Right lobe of liver (tissue), 6 donors: ENCODE results near the gene ASPHD2. TPM values are rescaled to one million over a fixed set of nuclear protein-coding genes. Genes with fewer than 3 reads are reported as not detected.

Experiments
- ATAC-seq, 4 donors: fragments of 200-7000 bp; cut with Tn5 transposase; one replicate each; pipeline ENCODE4 v1.9.1; 2020; ENCODE audit warnings: mild to moderate bottlenecking in 4 of 4, moderate library complexity in 4 of 4
- DNase-seq, 3 donors: peaks; one replicate each; pipeline ENCODE4 v3.0.0-alpha.2; 2020
- H3K27ac ChIP-seq, 3 donors: fragments of 200-600 bp; one replicate each; pipeline ENCODE4 v1.8.0; 2022
- H3K27me3 ChIP-seq, 2 donors: fragments of 200-600 bp; one replicate each; pipeline ENCODE4 v1.8.0; 2022
- H3K36me3 ChIP-seq, 4 donors: fragments of 200-600 bp; sonication (generic) in 1 of 4; one replicate each; pipeline versions ENCODE4 v1.5.1 to v1.8.0; 2017 to 2022; ENCODE audit warnings: control low read depth in 1 of 4
- H3K4me1 ChIP-seq, 4 donors: fragments of 200-600 bp; sonication (generic) in 1 of 4; one replicate each; pipeline versions ENCODE4 v1.5.1 to v1.8.0; 2017 to 2022; ENCODE audit warnings: control low read depth in 1 of 4
- H3K4me3 ChIP-seq, 3 donors: fragments of 200-600 bp; one replicate each; pipeline ENCODE4 v1.8.0; 2022
- H3K9me3 ChIP-seq, 4 donors: fragments of 200-600 bp; sonication (generic) in 1 of 4; one replicate each; pipeline versions ENCODE4 v1.5.1 to v1.8.0; 2017 to 2022; ENCODE audit warnings: control low read depth in 1 of 4
- CTCF ChIP-seq, 4 donors: fragments of 200-600 bp in 3 of 4; fragments of 450-650 bp in 1 of 4; IDR thresholded peaks; one replicate each; pipeline versions ENCODE4 v1.5.1 to v1.8.0; 2016 to 2022; ENCODE audit warnings: antibody characterized with exemption in 4 of 4, mild to moderate bottlenecking in 2 of 4
- POLR2A ChIP-seq: fragments of 450-650 bp; IDR thresholded peaks from one replicate; pipeline ENCODE4 v1.6.1; 2017; ENCODE audit warnings: antibody characterized with exemption, mild to moderate bottlenecking
- WGBS: methylation state at CpG from one replicate; pipeline ENCODE4 v1.1.6; 2018; ENCODE audit warnings: low coverage, low lambda C conversion rate; ENCODE audit not compliant: insufficient coverage; ENCODE audit errors: missing lambda C conversion rate; 5-methylcytosine and 5-hydroxymethylcytosine counted together
- intact Hi-C, 2 donors: fragments of 100-400 bp; cut with DNase I; formaldehyde crosslinking; loops; one replicate each; pipeline versions ENCODE4 v1.11.2 to v1.14.1; 2022
- total RNA-seq, 6 experiments: library from RNA; depleted of rRNA in 2 of 6; stranded (reverse); fragments of >200 nt in 2 of 6; fragmentation: NEBNext Ultra II Directional in 3 of 6; extraction: Animal tissue kit (Norgen Biotek cat#: 25700) in 3 of 6; gene quantifications; one replicate each; pipeline versions ENCODE4 v1.1.0 to v1.2.4, GENCODE V29; 2016 to 2023
- donor health status: DM: no; HTN: yes; CAD: no.
- donor health status: DM: no; HTN: no; CAD: no.
- donor health status: DM: no; HTN: no; CAD: no.
- donor health status: DM: no; HTN: yes; CAD: no.
- donor health status: DM: no; HTN: yes; CAD: no.

The ASPHD2 gene
- total RNA-seq, 6 experiments from 2014 or later = 0.07 to 0.38 (median 0.12) TPM; not detected in 3

GRCh38 chr22:26481112-26481693 lies 52.1 kb downstream of the ASPHD2 start:
- peaks cover 0 to 18% (median 3%) of the 10 kb centered on the region in 4 donors for H3K36me3 ChIP-seq
- WGBS = 76% methylated on average over 5 of the region's 6 CpGs
- DNase-seq (no peak), ATAC-seq (no peak)
- no peak overlapping the region for H3K4me3 ChIP-seq
- no peak for TF ChIP-seq CTCF (IDR thresholded peaks at IDR 0.05)
- no peak for TF ChIP-seq POLR2A
- intact Hi-C loops = no loop called here
- no peaks in the 10 kb centered on the region for H3K9me3 ChIP-seq
- no peak overlapping the region for H3K27ac ChIP-seq
- H3K27me3 ChIP-seq = no peaks in the 10 kb centered on the region
- H3K4me1 ChIP-seq = peaks cover 0 to 34% (median 10%) of the 10 kb centered on the region in 4 donors

- peaks cover 0 to 34% (median 10%) of the 10 kb centered on the region in 4 donors for H3K4me1 ChIP-seq
- ATAC-seq = no peak
- peaks cover 0 to 13% (median 2%) of the 10 kb centered on the region in 4 donors for H3K36me3 ChIP-seq
- H3K4me3 ChIP-seq = no peak overlapping the region
- TF ChIP-seq CTCF (IDR thresholded peaks at IDR 0.05) (no peak), POLR2A (no peak)
- intact Hi-C loops = no loop called here
- H3K9me3 ChIP-seq = no peaks in the 10 kb centered on the region
- H3K27me3 ChIP-seq = no peaks in the 10 kb centered on the region
- no peak overlapping the region for H3K27ac ChIP-seq
- WGBS = 70% methylated on average over 4 of the region's 4 CpGs
- no peak for DNase-seq
Observed at GRCh38 chr22:26481694-26482093, 52.6 kb downstream of the ASPHD2 start.

GRCh38 chr22:26482161-26482560 lies 53.1 kb downstream of the ASPHD2 start:
- Histone ChIP-seq H3K27me3 (no peaks in the 10 kb centered on the region), H3K4me1 (peaks cover 0 to 34% (median 10%) of the 10 kb centered on the region in 4 donors), H3K9me3 (no peaks in the 10 kb centered on the region), H3K4me3 (no peak overlapping the region), H3K36me3 (peaks cover 0 to 10% (median under 1%) of the 10 kb centered on the region in 4 donors), H3K27ac (no peak overlapping the region)
- no peak for TF ChIP-seq CTCF (IDR thresholded peaks at IDR 0.05)
- no peak for TF ChIP-seq POLR2A
- 36% methylated on average over 5 of the region's 5 CpGs for WGBS
- no peak for ATAC-seq
- DNase-seq = no peak
- intact Hi-C loops = no loop called here

- H3K27ac ChIP-seq = peak overlapping the region; percentile 94 to 97 (median 96)
- TF ChIP-seq POLR2A (no peak), CTCF (IDR thresholded peaks at IDR 0.05) (no peak)
- peaks cover 0 to 10% (median 0%) of the 10 kb centered on the region in 4 donors for H3K36me3 ChIP-seq
- no peaks in the 10 kb centered on the region for H3K9me3 ChIP-seq
- 9% methylated on average over 7 of the region's 7 CpGs for WGBS
- peaks cover 0 to 34% (median 10%) of the 10 kb centered on the region in 4 donors for H3K4me1 ChIP-seq
- intact Hi-C loops = no loop called here
- peak in 2 of 4 donors; percentile 5 to 11 for ATAC-seq
- peak overlapping the region; percentile 96 to 99 (median 96) for H3K4me3 ChIP-seq
- DNase-seq = no peak
- no peaks in the 10 kb centered on the region for H3K27me3 ChIP-seq
Observed at GRCh38 chr22:26483043-26483438, 54.0 kb downstream of the ASPHD2 start.
